ENCODE data around the gene ARHGEF4. TPM values are rescaled to one million over a fixed set of nuclear protein-coding genes. Genes with fewer than 3 reads are reported as not detected.

The ARHGEF4 gene
- total RNA-seq, 2 donors from 2014 or later = 2.8 to 6.5 TPM

DNA sequence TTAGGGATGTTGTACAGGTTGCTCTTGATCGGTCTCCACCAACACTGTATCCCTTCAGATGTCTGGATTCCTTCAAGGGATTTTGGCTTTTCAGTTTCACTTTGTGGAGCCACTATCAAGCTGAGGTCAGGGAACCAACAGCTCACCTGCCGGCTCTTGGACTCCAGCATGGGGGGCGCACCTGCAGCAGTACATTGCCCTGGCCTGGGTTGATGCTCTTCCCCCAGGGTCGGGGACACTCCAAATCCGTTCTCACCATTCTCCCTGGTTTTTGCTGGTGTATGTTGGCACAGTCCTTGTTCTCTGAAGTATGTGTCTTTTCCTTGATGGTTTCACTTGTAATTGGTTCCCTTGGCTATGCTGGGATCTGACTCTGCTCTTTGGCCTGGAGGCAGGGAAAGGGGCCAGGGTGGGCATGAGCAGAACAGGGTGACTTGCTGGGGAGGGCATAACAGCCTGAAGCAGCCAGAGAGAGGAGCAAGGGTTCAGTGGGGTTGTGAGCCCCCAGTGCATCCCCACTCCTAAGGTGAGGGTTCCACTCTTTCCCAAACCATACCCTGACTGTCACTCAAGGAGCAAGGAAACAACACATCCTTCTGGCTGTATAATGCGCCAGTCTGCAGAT lies 5.1 kb downstream of the ARHGEF4 start:
- Histone ChIP-seq H3K36me3 (no peaks in the 10 kb centered on the region), H3K27ac (no peak overlapping the region), H3K9me3 (no peaks in the 10 kb centered on the region), H3K4me3 (no peak overlapping the region), H3K27me3 (replicated peaks; ENCODE audit: insufficient read depth) (peaks cover 3% of the 10 kb centered on the region), H3K4me1 (ENCODE audit: control insufficient read depth in 1 of 2, low read depth in 2 of 2) (peaks cover 0 to 4% of the 10 kb centered on the region in 2 donors)
- no peak for TF ChIP-seq CTCF (IDR thresholded peaks at IDR 0.05)
- ATAC-seq (ENCODE audit: insufficient number of reproducible peaks, low FRiP score, low read depth) (no peak), DNase-seq (ENCODE audit: low spot score) (no peak)

DNA sequence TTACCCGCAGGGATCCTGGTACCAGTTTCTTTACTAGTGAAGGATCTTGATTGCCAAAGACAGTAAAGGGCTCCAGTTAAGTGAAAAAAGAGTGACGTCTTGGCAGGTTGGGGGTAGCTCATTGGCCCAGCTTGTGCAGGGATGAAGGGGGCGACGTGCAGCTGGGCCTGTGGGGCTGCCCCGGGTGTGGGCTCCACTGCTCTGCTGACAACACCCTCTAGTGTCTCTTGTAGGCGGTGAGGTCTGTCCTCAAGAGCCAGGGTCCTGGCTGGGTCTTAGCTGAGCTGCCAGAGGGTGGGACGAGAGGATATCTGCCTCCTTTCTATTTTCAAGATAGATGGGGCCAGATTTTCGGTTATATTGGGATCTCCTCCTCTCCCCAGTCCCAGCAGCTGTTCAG lies 6.1 kb downstream of the ARHGEF4 start:
- Histone ChIP-seq H3K36me3 (no peaks in the 10 kb centered on the region), H3K27me3 (replicated peaks; ENCODE audit: insufficient read depth) (peaks cover 3% of the 10 kb centered on the region), H3K27ac (no peak overlapping the region), H3K4me1 (ENCODE audit: control insufficient read depth in 1 of 2, low read depth in 2 of 2) (no peaks in the 10 kb centered on the region), H3K4me3 (no peak overlapping the region), H3K9me3 (no peaks in the 10 kb centered on the region)
- DNase-seq (ENCODE audit: low spot score) (no peak), ATAC-seq (ENCODE audit: insufficient number of reproducible peaks, low FRiP score, low read depth) (no peak)
- TF ChIP-seq CTCF (IDR thresholded peaks at IDR 0.05) = no peak

DNA sequence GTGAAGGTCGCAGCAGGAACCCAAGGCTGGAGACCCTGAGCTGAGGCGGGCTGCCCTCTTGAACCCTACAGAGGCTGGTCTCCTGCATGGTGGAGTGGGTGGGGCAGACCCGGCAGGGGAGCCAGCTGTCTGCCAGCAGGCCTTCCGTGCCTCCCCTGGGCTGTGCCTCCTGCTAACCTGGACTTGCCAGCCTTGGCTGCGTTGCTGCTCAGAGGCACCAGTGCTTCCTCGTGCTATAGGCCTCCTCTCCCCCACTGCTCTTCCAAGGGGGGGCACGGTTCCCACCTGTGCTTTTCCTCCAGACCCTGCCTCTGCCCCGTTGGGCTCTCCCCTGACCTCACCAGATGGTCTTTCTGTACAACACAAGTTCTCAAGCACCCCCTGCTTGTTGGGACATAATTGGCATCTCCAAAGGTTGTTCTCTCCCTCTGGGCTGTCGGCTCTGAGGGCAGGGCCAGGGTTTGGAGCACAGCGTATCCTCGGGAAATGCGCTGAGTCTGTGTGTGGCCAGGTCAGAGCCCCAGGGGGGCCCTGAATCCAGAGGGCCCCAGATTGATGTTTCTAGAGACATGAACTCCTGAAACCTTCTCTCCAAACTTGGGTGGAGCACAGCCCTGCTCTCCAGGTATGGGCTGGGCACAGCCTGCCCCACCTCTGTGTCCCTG lies 6.7 kb downstream of the ARHGEF4 start:
- no peak for TF ChIP-seq CTCF (IDR thresholded peaks at IDR 0.05)
- Histone ChIP-seq H3K4me1 (ENCODE audit: control insufficient read depth in 1 of 2, low read depth in 2 of 2) (no peaks in the 10 kb centered on the region), H3K4me3 (no peak overlapping the region), H3K27ac (no peak overlapping the region), H3K27me3 (replicated peaks; ENCODE audit: insufficient read depth) (peaks cover 3% of the 10 kb centered on the region), H3K9me3 (no peaks in the 10 kb centered on the region), H3K36me3 (no peaks in the 10 kb centered on the region)
- no peak for DNase-seq (ENCODE audit: low spot score)
- no peak for ATAC-seq (ENCODE audit: insufficient number of reproducible peaks, low FRiP score, low read depth)

GRCh38 chr2:130844161-130844560 lies 7.4 kb downstream of the ARHGEF4 start:
- H3K4me1 ChIP-seq (ENCODE audit: control insufficient read depth in 1 of 2, low read depth in 2 of 2) = no peaks in the 10 kb centered on the region
- ATAC-seq (ENCODE audit: insufficient number of reproducible peaks, low FRiP score, low read depth) (no peak), DNase-seq (ENCODE audit: low spot score) (no peak)
- TF ChIP-seq CTCF (IDR thresholded peaks at IDR 0.05) = no peak
- peaks cover under 1% of the 10 kb centered on the region for H3K27me3 ChIP-seq (replicated peaks; ENCODE audit: insufficient read depth)
- no peaks in the 10 kb centered on the region for H3K9me3 ChIP-seq
- no peaks in the 10 kb centered on the region for H3K36me3 ChIP-seq
- H3K27ac ChIP-seq = no peak overlapping the region
- H3K4me3 ChIP-seq = no peak overlapping the region

GRCh38 chr2:130845505-130846085 lies 8.9 kb downstream of the ARHGEF4 start:
- Histone ChIP-seq H3K27me3 (replicated peaks; ENCODE audit: insufficient read depth) (no peaks in the 10 kb centered on the region), H3K36me3 (no peaks in the 10 kb centered on the region), H3K4me3 (no peak overlapping the region), H3K4me1 (ENCODE audit: control insufficient read depth in 1 of 2, low read depth in 2 of 2) (no peaks in the 10 kb centered on the region), H3K27ac (no peak overlapping the region), H3K9me3 (no peaks in the 10 kb centered on the region)
- no peak for TF ChIP-seq CTCF (IDR thresholded peaks at IDR 0.05)
- no peak for ATAC-seq (ENCODE audit: insufficient number of reproducible peaks, low FRiP score, low read depth)
- no peak for DNase-seq (ENCODE audit: low spot score)

Data from thoracic aorta (tissue), 2 donors.